Transverse colon (tissue), 4 donors: Measurements from ENCODE around the gene RICTOR.

Experiments used
- CTCF ChIP-seq, 5 experiments: fragments of 200-600 bp in 3 of 5; fragments of 450-650 bp in 2 of 5; sonication (generic) in 3 of 5; IDR thresholded peaks; 1 replicate in 2 of 5; 2 replicates in 3 of 5; pipeline ENCODE4 v1.5.1; 2016 to 2017; ENCODE audit warnings: antibody characterized with exemption in 5 of 5, inconsistent platforms in 3 of 5, mild to moderate bottlenecking in 2 of 5, moderate library complexity in 1 of 5
- EP300 ChIP-seq: sonication (generic); formaldehyde crosslinking; IDR thresholded peaks from one replicate; pipeline ENCODE4 v1.6.1; 2017; ENCODE audit warnings: antibody characterized with exemption, low read depth
- POLR2A ChIP-seq: fragments of 450-650 bp; IDR thresholded peaks from one replicate; pipeline ENCODE4 v1.6.1; 2016; ENCODE audit warnings: antibody characterized with exemption, mild to moderate bottlenecking, moderate library complexity
- POLR2AphosphoS5 ChIP-seq, 3 donors: sonication (generic); formaldehyde crosslinking; IDR thresholded peaks; one replicate each; pipeline ENCODE4 v1.6.1; 2016; ENCODE audit warnings: antibody characterized with exemption in 3 of 3

- peak; percentile 78 to 85 (median 82) for TF ChIP-seq CTCF (IDR thresholded peaks at IDR 0.05)
- peak in 1 of 3 donors; percentile 13 for TF ChIP-seq POLR2AphosphoS5 (IDR thresholded peaks at IDR 0.05)
- no peak for TF ChIP-seq POLR2A
- no peak for TF ChIP-seq EP300
These were observed 6.5 kb upstream of the RICTOR start for GRCh38 chr5:39080597-39081204.
